Sciatic nerve (tissue), 2 donors: ENCODE measurements around the gene RIBC2. TPM values are rescaled to one million over a fixed set of nuclear protein-coding genes. Genes with fewer than 3 reads are reported as not detected.
"Not testable (repeated sequence)": the region's sequence is repeated elsewhere in the genome, so short reads cannot be mapped to it uniquely, and the experiment has no call there.

ENCODE experiments used
- ATAC-seq: fragments of 200-7000 bp; cut with Tn5 transposase; one replicate; pipeline ENCODE4 v1.9.1; 2020; ENCODE audit warnings: mild to moderate bottlenecking, moderate library complexity
- DNase-seq: peaks from one replicate; pipeline ENCODE4 v3.0.0-alpha.2; 2020; ENCODE audit warnings: low spot score
- intact Hi-C: fragments of 100-400 bp; cut with DNase I; formaldehyde crosslinking; loops from one replicate; pipeline ENCODE4 v1.14.2; 2022
- total RNA-seq: library from RNA; stranded (reverse); fragmentation: NEBNext Ultra II Directional; extraction: Animal tissue kit (Norgen Biotek cat#: 25700); gene quantifications from one replicate; pipeline ENCODE4 v1.2.1, GENCODE V29; 2021
- donor health status: DM: no; HTN: no; CAD: no.
- donor health status: DM: no; HTN: no; CAD: no.

Gene RIBC2
- total RNA-seq, 1 donor from 2014 or later = 0.22 TPM

- ATAC-seq = no peak
- no peak for DNase-seq
- intact Hi-C loops = no loop called here
Measured at GRCh38 chr22:45462034-45462655, 48.7 kb downstream of the RIBC2 start.

GRCh38 chr22:45463691-45464090, 50.2 kb downstream of the RIBC2 start:
- intact Hi-C loops, ATAC-seq, DNase-seq: not testable (repeated sequence)

- ATAC-seq (no peak), DNase-seq (no peak)
- intact Hi-C loops = no loop called here
Measured at GRCh38 chr22:45465633-45466032, 52.1 kb downstream of the RIBC2 start.

GRCh38 chr22:45468872-45469271, 55.4 kb downstream of the RIBC2 start:
- intact Hi-C loops = no loop called here
- DNase-seq (peak; percentile 19), ATAC-seq (no peak)

GRCh38 chr22:45469281-45470073, 56.0 kb downstream of the RIBC2 start:
- peak; percentile 15 for ATAC-seq
- DNase-seq = peak; percentile 9
- intact Hi-C loops = no loop called here

GRCh38 chr22:45470871-45471270, 57.4 kb downstream of the RIBC2 start:
- ATAC-seq = no peak
- peak; percentile 47 for DNase-seq
- intact Hi-C loops = no loop called here

- ATAC-seq = no peak
- intact Hi-C loops = no loop called here
- DNase-seq = peak; percentile 5
Measured at GRCh38 chr22:45472426-45472825, 58.9 kb downstream of the RIBC2 start.

GRCh38 chr22:45473626-45474237, 60.2 kb downstream of the RIBC2 start:
- ATAC-seq = no peak
- intact Hi-C loops = no loop called here
- peak; percentile 51 for DNase-seq

- peak; percentile 31 for ATAC-seq
- intact Hi-C loops = no loop called here
- peak; percentile 60 for DNase-seq
Measured at GRCh38 chr22:45475063-45475747, 61.7 kb downstream of the RIBC2 start.

GRCh38 chr22:45475851-45476514, 62.5 kb downstream of the RIBC2 start:
- ATAC-seq (peak; percentile 63), DNase-seq (peak; percentile 65)
- intact Hi-C loops = no loop called here

GRCh38 chr22:45476814-45477213, 63.3 kb downstream of the RIBC2 start:
- ATAC-seq (peak; percentile 45), DNase-seq (peak; percentile 59)
- intact Hi-C loops = no loop called here

- ATAC-seq = no peak
- intact Hi-C loops = no loop called here
- peak; percentile 53 for DNase-seq
Measured at GRCh38 chr22:45477366-45478107, 64.0 kb downstream of the RIBC2 start.

GRCh38 chr22:45478108-45478771, 64.7 kb downstream of the RIBC2 start:
- DNase-seq (peak; percentile 78), ATAC-seq (peak; percentile 87)
- intact Hi-C loops = no loop called here

- ATAC-seq (no peak), DNase-seq (peak; percentile 23)
- intact Hi-C loops = no loop called here
Measured at GRCh38 chr22:45480717-45481116, 67.2 kb downstream of the RIBC2 start.

GRCh38 chr22:45481661-45482060, 68.2 kb downstream of the RIBC2 start:
- intact Hi-C loops = no loop called here
- ATAC-seq (no peak), DNase-seq (peak; percentile 43)
